Body of pancreas (tissue), 4 donors: ENCODE data around the gene GPANK1.

Experiments used
- CTCF ChIP-seq, 7 experiments: fragments of 450-650 bp in 4 of 7; fragments of 200-600 bp in 3 of 7; sonication (generic) in 3 of 7; IDR thresholded peaks; one replicate each; pipeline ENCODE4 v1.5.1; 2016 to 2019; ENCODE audit warnings: antibody characterized with exemption in 7 of 7
- POLR2A ChIP-seq, 3 donors: fragments of 450-650 bp; IDR thresholded peaks; one replicate each; pipeline ENCODE4 v1.6.1; 2016; ENCODE audit warnings: antibody characterized with exemption in 3 of 3, mild to moderate bottlenecking in 2 of 3

- no peak for TF ChIP-seq CTCF (IDR thresholded peaks at IDR 0.05)
- no peak for TF ChIP-seq POLR2A (IDR thresholded peaks at IDR 0.05)
These were observed 18.8 kb upstream of the GPANK1 start for GRCh38 chr6:31683591-31683990.
